GM21619 (cell line): Measurements from ENCODE around the gene COL10A1.
"Not testable (repeated sequence)": the region's sequence is repeated elsewhere in the genome, so short reads cannot be mapped to it uniquely, and the experiment has no call there.

Experiments
- ATAC-seq: cut with Tn5 transposase; IDR thresholded peaks from one replicate; pipeline ENCODE4 v1.9.1; 2021; ENCODE audit not compliant: unreplicated experiment

Gene COL10A1

GRCh38 chr6:116127771-116128493 is 2.0 kb upstream of the COL10A1 start:
- no peak for ATAC-seq

- ATAC-seq, result no peak
These were observed 5.5 kb downstream of the COL10A1 start for GRCh38 chr6:116120430-116120829.

GRCh38 chr6:116118608-116119007 is 7.3 kb downstream of the COL10A1 start:
- no peak for ATAC-seq

GRCh38 chr6:116115781-116116180 is 10.2 kb downstream of the COL10A1 start:
- no peak for ATAC-seq

DNA sequence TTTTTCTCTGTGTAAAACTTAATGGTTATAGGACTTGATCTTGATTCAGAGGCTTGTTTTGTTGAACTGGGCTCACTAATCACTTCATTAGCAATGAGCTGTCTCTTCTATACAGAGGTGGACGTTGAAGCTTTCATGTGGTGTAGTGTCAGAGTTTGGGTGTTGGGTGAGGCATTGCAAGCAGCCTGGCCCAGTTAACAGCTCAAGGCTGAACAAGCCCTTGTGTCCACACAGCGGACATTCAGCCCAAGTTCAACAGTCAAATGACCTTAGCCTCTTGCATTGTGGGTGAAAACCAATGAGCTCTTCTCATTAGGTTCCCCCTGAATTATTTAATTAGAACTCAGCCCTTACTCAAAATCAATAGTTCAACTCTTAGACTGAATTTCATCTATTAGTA is 12.5 kb downstream of the COL10A1 start:
- ATAC-seq, result no peak

- peak; percentile 71 for ATAC-seq
These were observed 14.1 kb downstream of the COL10A1 start for GRCh38 chr6:116111552-116112528.

DNA sequence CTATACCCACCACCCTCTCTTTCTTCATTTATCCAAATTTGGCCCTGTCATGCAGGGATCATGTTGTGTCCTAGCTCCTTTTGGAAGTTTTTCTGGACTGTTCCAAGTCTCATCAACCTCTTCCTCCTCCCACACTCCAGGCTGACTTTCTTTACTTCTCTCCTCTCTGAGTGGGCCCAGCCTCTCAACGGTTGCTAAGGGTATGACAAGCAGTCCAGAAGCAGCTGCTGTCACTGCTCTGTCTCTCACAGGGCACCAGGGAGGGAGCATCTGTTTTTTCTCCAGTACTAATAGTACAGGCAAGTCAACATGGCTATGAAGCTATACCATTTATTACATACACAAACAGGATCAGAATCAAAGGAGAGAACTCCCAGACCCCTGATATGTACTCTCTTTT is 17.1 kb downstream of the COL10A1 start:
- no peak for ATAC-seq

- no peak for ATAC-seq
These were observed 19.8 kb downstream of the COL10A1 start for GRCh38 chr6:116106146-116106545.

DNA sequence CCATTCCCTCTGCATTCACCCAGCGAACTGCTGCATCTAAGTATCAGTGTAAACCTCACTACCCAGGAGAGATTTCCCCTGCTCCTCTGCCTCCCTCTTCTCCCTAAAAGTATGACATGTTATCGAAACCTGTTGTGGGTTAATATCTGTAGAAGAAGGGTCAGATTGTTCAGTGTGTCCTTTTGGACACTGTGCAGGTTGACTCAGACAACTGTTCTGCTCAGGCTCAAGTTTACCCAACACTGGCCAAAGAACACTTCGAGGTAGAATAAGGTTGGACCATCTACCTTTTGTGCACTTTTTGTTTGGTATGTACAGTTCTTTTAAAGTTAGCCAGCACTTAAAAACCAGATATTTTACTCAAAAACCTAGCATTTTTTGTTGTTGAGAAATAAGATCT is 20.7 kb downstream of the COL10A1 start:
- ATAC-seq, result no peak

DNA sequence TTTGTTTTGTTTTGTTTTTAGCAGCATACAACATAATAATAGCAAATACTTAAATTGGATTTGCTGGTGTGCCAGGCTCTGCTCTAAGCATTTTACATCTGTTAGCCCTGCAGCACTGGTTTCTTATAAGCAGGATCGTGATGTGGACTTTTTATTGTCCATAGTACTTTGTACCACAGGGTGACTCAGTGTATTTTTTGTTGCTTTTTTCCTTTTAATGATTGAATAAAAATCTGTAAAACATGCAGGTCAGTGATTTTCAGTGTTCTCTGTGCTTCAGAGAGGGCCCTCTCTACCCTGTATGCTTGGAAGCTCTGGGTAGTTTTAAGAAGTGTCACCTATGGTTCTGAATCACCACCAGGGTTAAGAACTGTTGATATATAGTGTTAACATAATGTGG is 21.3 kb downstream of the COL10A1 start:
- no peak for ATAC-seq

DNA sequence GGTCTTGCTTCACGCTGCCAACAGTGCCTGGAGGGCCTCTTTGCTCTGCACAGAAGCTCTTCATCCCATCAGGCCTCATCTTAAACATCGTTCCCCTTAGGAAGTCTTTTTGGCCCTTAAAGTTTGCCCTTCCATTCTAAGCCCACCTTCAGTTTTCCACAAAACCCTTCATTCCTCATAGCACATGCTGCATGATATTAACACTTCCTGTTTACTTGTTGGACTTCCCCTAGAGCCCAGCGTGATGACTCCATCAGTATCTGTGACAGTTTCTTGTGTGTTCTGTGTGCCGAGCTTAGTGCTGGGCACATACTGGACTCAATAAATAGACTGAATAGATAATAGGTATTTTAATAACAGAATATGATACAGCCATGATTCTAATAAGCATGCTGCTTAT is 23.1 kb downstream of the COL10A1 start:
- ATAC-seq, result no peak

- ATAC-seq, result no peak
These were observed 24.1 kb downstream of the COL10A1 start for GRCh38 chr6:116101790-116102189.

GRCh38 chr6:116101302-116101718 is 24.6 kb downstream of the COL10A1 start:
- ATAC-seq, result no peak

GRCh38 chr6:116100419-116101301 is 25.3 kb downstream of the COL10A1 start, which contains the start of gene NT5DC1:
Gene NT5DC1 (plus strand): TSS chr6:116100853. CDS start chr6:116100931, 78 bp downstream.
- ATAC-seq, result peak; percentile 81

DNA sequence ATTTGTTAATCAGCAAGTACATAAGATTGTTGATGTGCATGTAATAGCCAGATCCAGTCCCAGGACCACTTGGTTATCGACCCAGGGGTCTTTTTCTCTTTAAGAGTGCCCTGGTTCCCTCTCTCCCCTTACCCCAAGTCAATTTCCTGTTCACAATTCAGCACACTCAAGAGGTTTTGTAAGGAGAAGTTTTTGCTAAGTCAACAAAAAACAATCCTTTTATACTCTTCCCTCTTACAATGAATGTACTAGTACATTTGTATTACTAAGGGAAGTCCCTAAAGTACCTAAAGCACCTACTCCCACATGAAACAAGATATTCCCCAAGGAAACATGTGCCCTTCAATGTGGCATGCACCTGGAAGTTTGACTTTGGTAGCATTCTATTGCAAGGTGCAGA is 26.9 kb downstream of the COL10A1 start:
- no peak for ATAC-seq

DNA sequence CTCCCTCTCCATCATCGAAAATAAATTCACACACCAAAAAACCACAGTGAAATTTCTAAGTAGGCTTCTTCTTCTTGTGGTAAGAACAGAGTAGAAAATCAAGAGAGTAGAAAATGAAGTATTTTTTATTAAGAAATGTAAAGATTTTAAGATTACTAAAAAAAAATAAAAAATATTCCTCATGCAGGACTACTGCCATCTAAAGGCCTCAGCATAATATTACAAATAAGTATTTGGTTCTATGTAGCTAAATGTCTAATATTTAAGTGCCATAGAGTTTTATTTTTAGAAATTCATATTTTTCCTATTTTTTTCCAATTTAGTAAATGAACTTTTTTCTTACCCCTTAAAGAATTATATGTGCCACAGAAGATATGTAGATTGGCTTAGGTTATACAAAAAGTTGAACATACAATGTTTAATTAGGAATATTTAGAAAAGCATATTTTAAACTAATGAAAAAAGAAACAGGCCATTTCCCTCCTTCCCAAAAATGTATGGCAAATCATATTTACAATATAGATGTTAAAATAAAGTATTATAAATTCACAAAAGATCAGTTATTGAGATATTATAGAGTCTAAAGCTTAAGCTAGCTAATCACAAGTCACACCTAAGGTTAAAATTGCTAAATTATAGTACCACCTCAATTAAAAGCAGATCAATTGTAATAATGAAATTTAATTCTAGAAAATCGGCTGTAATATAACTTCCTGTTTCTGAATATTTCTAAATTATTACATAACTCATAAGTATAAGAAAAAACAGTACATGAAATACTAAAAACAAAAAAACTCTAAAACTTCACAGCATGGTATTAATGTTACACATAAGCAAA is 28.7 kb downstream of the COL10A1 start:
- no peak for ATAC-seq

GRCh38 chr6:116096048-116096759 is 29.7 kb downstream of the COL10A1 start:
- ATAC-seq, result not testable (repeated sequence)

- ATAC-seq, result no peak
These were observed 31.9 kb downstream of the COL10A1 start for GRCh38 chr6:116094041-116094440.

DNA sequence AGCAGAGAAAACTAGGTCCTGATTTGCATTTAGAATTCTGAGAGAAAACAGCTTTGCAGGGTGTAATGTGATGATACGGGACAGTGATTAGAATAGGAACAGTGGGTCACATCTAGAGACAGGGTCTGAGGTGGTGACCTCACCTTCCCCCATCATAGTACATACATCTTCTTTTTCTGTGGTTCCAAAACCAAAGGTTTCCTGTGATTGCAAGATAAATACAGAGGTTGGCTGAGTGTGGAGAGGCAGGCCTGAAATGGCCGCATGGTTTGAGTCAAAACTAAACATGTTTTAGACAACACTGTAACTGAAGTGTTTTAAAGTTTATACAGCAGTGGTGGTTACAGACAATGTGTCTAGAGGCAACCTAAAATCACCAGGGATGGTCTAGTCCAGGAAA is 35.7 kb downstream of the COL10A1 start:
- peak; percentile 59 for ATAC-seq
